Measurements from ENCODE around the gene WDTC1.

Gene WDTC1

DNA sequence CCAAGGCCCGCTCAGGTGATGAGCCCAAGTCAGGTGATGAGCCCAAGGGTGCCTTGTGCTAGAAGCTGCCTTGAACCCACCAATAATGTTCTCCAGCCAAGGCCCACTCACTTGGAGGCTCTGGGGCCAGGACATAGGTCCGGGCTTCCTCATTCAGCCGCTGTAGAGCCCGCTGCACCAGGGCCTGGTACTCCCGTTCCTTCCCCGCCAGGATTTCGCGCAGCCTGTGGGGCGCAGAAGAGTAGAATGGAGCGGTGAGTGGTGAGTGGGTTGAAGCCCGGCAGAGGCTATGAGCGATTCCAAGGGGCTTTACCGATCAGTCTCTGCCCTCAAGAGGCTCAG lies 121.8 kb downstream of the WDTC1 start:
- no peak for TF ChIP-seq ZNF274 (IDR thresholded peaks at IDR 0.05; ENCODE audit: low read depth, low read length)
- H3K4me3 ChIP-seq (ENCODE audit: low read length) = no peak overlapping the region

DNA sequence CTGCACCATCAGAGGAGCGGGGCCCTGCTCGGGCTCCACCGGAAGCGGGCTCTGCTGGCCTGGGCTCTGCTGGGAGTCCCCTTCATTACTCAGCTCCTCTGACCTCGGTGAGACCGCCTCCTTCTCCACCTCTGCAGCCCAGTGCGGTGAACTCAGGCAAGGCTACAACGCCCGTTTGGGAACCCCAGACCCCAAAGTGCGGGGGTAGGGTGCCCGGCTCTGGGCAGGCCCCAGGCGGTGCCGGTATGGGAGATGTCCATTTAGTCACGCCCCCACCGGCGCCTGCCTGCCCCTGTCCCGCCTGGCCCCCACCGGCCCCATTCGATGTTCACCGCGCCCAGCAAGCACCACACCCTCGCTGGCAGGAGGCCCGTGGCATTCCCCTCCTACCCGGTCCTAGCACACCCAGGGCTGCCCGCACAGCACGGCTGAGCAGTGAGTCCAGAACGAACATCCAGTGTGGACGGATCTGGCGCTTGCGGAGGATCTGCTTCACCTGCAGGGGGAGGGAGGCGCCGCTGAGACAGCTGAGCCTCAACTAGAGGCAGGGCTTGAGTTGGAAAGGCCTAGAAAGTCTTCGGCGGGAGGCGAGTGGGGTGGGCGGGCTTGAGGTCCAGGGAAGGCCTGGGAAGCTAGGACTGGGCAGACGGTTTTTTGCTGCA lies 122.3 kb downstream of the WDTC1 start:
- H3K4me3 ChIP-seq (ENCODE audit: low read length) = no peak overlapping the region
- no peak for TF ChIP-seq ZNF274 (IDR thresholded peaks at IDR 0.05; ENCODE audit: low read depth, low read length)

DNA sequence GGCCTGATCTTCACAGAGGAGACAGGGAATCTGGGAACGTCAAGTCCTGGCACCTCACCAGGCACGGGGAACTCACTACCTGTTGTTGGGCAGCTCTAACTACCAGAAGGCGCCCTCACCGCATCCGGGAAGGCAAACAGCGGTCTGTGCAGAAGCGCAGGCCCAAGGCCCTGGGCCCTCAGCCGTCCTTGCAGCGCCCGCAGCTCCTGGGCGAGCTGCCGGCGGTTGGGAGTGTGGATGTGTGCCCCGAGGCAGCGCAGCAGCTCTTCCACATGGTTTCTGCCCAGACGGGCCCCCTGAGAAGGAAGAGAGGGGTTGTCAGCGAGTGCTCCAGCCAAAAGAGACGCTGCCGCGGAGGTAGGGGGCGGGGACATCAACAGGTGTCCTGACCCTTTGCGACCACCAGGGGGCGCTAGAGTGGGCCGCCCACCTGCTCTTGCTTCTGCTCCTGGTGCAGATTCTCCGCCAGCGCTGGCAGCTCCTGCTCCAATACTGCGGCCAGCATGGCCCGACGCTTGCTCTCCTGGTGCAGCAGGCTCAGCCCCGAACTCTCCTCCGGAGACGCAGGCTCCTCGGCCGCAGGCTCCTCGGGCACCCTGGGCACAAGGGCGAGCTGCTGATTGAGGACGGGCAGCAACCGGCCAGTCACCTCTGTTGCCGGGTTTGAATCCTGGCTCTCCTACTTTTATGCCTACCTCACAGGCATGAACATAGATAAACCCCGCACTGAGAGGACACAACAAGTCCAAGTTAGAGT lies 123.0 kb downstream of the WDTC1 start:
- H3K4me3 ChIP-seq (ENCODE audit: low read length) = peak overlapping the region; percentile 18; the same call in 1 of the 2 replicates
- no peak for TF ChIP-seq ZNF274 (IDR thresholded peaks at IDR 0.05; ENCODE audit: low read depth, low read length)

Data from GM08714 (cell line).